ENCODE measurements around the gene THAP7. TPM values are rescaled to one million over a fixed set of nuclear protein-coding genes. Genes with fewer than 3 reads are reported as not detected.

The THAP7 gene
- total RNA-seq, 4 donors from 2014 or later, result 33.9 to 57.0 (median 37.4) TPM

GRCh38 chr22:20964090-20964798, 37.7 kb downstream of the THAP7 start:
- no peak for DNase-seq (ENCODE audit: low spot score in 2 of 2)
- Histone ChIP-seq H3K4me1 (peaks cover 18% of the 10 kb centered on the region), H3K4me3 (peak overlapping the region; percentile 45), H3K27ac (no peak overlapping the region), H3K27me3 (no peaks in the 10 kb centered on the region), H3K36me3 (no peaks in the 10 kb centered on the region), H3K9me3 (no peaks in the 10 kb centered on the region)
- TF ChIP-seq CTCF (IDR thresholded peaks at IDR 0.05), result no peak
- no peak for TF ChIP-seq POLR2AphosphoS5 (IDR thresholded peaks at IDR 0.05)
- no peak for TF ChIP-seq EP300 (IDR thresholded peaks at IDR 0.05)
- no peak for TF ChIP-seq POLR2A (IDR thresholded peaks at IDR 0.05)
- 53% methylated on average over 6 of the region's 6 CpGs for WGBS

GRCh38 chr22:20963201-20964052, 38.5 kb downstream of the THAP7 start:
- Histone ChIP-seq H3K27me3 (no peaks in the 10 kb centered on the region), H3K4me1 (peaks cover 19% of the 10 kb centered on the region), H3K9me3 (no peaks in the 10 kb centered on the region), H3K27ac (no peak overlapping the region), H3K4me3 (no peak overlapping the region), H3K36me3 (no peaks in the 10 kb centered on the region)
- WGBS, result 76% methylated on average over 6 of the region's 7 CpGs
- no peak for DNase-seq (ENCODE audit: low spot score in 2 of 2)
- TF ChIP-seq POLR2AphosphoS5 (IDR thresholded peaks at IDR 0.05) (no peak), EP300 (IDR thresholded peaks at IDR 0.05) (no peak), CTCF (IDR thresholded peaks at IDR 0.05) (no peak)

GRCh38 chr22:20962491-20962945, 39.4 kb downstream of the THAP7 start:
- Histone ChIP-seq H3K4me3 (no peak overlapping the region), H3K27ac (no peak overlapping the region), H3K9me3 (no peaks in the 10 kb centered on the region), H3K4me1 (peaks cover 28% of the 10 kb centered on the region), H3K27me3 (no peaks in the 10 kb centered on the region), H3K36me3 (no peaks in the 10 kb centered on the region)
- DNase-seq (ENCODE audit: low spot score in 2 of 2), result no peak
- TF ChIP-seq POLR2AphosphoS5 (IDR thresholded peaks at IDR 0.05), result no peak
- TF ChIP-seq EP300 (IDR thresholded peaks at IDR 0.05), result no peak
- no peak for TF ChIP-seq POLR2A (IDR thresholded peaks at IDR 0.05)
- no peak for TF ChIP-seq CTCF (IDR thresholded peaks at IDR 0.05)
- 96% methylated on average over 6 of the region's 6 CpGs for WGBS

DNA sequence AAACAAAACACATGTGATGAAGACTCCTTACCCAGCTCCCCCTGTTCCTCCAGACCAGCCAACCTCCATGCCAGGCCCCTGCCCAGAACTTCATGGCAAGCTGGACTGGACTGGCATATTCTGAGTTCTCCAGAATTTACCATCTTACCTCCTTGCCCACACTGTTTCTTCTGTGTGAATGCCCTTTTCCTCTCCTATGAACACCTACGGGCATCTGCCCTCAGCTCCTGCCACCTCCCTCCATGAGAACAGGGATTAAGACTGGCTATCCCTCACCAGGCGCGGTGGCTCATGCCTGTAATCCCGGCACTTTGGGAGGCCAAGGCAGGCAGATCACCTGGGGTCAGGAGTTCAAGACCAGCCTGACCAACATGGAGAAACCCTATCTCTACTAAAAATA, 41.3 kb downstream of the THAP7 start:
- 93% methylated on average over 4 of the region's 4 CpGs for WGBS
- Histone ChIP-seq H3K4me1 (peaks cover 40% of the 10 kb centered on the region), H3K9me3 (no peaks in the 10 kb centered on the region), H3K27me3 (no peaks in the 10 kb centered on the region), H3K4me3 (no peak overlapping the region), H3K36me3 (no peaks in the 10 kb centered on the region), H3K27ac (no peak overlapping the region)
- TF ChIP-seq POLR2A (IDR thresholded peaks at IDR 0.05) (no peak), CTCF (IDR thresholded peaks at IDR 0.05) (no peak), POLR2AphosphoS5 (IDR thresholded peaks at IDR 0.05) (no peak), EP300 (IDR thresholded peaks at IDR 0.05) (no peak)
- no peak for DNase-seq (ENCODE audit: low spot score in 2 of 2)

Measured in suprapubic skin (tissue), 4 donors.